ENCODE data around the gene ANTXR2.
A peak's percentile ranks its signal among the peaks of the same experiment; 100 is the strongest.

ANTXR2 gene

GRCh38 chr4:80072228-80072743 lies 743 bp downstream of the ANTXR2 start:
- Histone ChIP-seq H2BK120ac (ENCODE audit: low read depth, low read length) (no peak overlapping the region), H3K27ac (ENCODE audit: low read depth, low read length) (no peak overlapping the region), H3K4me1 (ENCODE audit: control insufficient read depth, low read depth, low read length) (no peaks in the 10 kb centered on the region), H3K4ac (ENCODE audit: low read depth, low read length) (no peak overlapping the region), H2AK5ac (ENCODE audit: low read length) (no peak overlapping the region), H3K23ac (ENCODE audit: low read length) (no peak overlapping the region), H3K79me2 (ENCODE audit: control insufficient read depth, insufficient read depth, low read length) (no peaks in the 10 kb centered on the region), H3K18ac (ENCODE audit: low read length) (peak overlapping the region; percentile 47), H3K27me3 (ENCODE audit: insufficient read depth, low read length, poor library complexity) (no peaks in the 10 kb centered on the region), H2BK5ac (ENCODE audit: low read length) (peak overlapping the region; percentile 76), H3K4me2 (ENCODE audit: low read length) (peak overlapping the region; percentile 66), H4K8ac (ENCODE audit: low read depth, low read length) (no peak overlapping the region), H2BK15ac (replicated peaks; ENCODE audit: low read depth) (no peak overlapping the region), H3K79me1 (ENCODE audit: low read length) (no peaks in the 10 kb centered on the region), H3K56ac (ENCODE audit: low read length) (peak overlapping the region; percentile 95), H4K5ac (ENCODE audit: low read length) (no peak overlapping the region), H3K9ac (ENCODE audit: low read length) (peak overlapping the region; percentile 83), H3K36me3 (ENCODE audit: control insufficient read depth, insufficient read depth, low read length) (no peaks in the 10 kb centered on the region), H3K4me3 (ENCODE audit: low read length) (peak overlapping the region; percentile 73)
- WGBS (ENCODE audit: extremely low coverage, insufficient coverage, low lambda C conversion rate) = no CpG with 5 or more reads among the region's 37 CpGs
- DNase-seq = peak; percentile 57

GRCh38 chr4:80071604-80072227 lies 1.3 kb downstream of the ANTXR2 start:
- H3K27ac ChIP-seq (ENCODE audit: low read depth, low read length) = no peak overlapping the region
- DNase-seq = peak; percentile 53
- no peak overlapping the region for H3K23ac ChIP-seq (ENCODE audit: low read length)
- no peak overlapping the region for H3K18ac ChIP-seq (ENCODE audit: low read length)
- peak overlapping the region; percentile 83 for H3K9ac ChIP-seq (ENCODE audit: low read length)
- H2BK15ac ChIP-seq (replicated peaks; ENCODE audit: low read depth) = no peak overlapping the region
- no peak overlapping the region for H2BK120ac ChIP-seq (ENCODE audit: low read depth, low read length)
- no peak overlapping the region for H2BK5ac ChIP-seq (ENCODE audit: low read length)
- H3K4me1 ChIP-seq (ENCODE audit: control insufficient read depth, low read depth, low read length) = no peaks in the 10 kb centered on the region
- no peak overlapping the region for H3K4ac ChIP-seq (ENCODE audit: low read depth, low read length)
- H3K4me2 ChIP-seq (ENCODE audit: low read length) = peak overlapping the region; percentile 66
- H4K5ac ChIP-seq (ENCODE audit: low read length) = no peak overlapping the region
- peak overlapping the region; percentile 73 for H3K4me3 ChIP-seq (ENCODE audit: low read length)
- no peaks in the 10 kb centered on the region for H3K79me1 ChIP-seq (ENCODE audit: low read length)
- no peaks in the 10 kb centered on the region for H3K79me2 ChIP-seq (ENCODE audit: control insufficient read depth, insufficient read depth, low read length)
- no peaks in the 10 kb centered on the region for H3K36me3 ChIP-seq (ENCODE audit: control insufficient read depth, insufficient read depth, low read length)
- H3K27me3 ChIP-seq (ENCODE audit: insufficient read depth, low read length, poor library complexity) = no peaks in the 10 kb centered on the region
- H4K8ac ChIP-seq (ENCODE audit: low read depth, low read length) = no peak overlapping the region
- peak overlapping the region; percentile 95 for H3K56ac ChIP-seq (ENCODE audit: low read length)
- no peak overlapping the region for H2AK5ac ChIP-seq (ENCODE audit: low read length)
- no CpG with 5 or more reads among the region's 15 CpGs for WGBS (ENCODE audit: extremely low coverage, insufficient coverage, low lambda C conversion rate)

GRCh38 chr4:80070880-80071603 lies 2.0 kb downstream of the ANTXR2 start:
- H3K27ac ChIP-seq (ENCODE audit: low read depth, low read length) = no peak overlapping the region
- H3K4me1 ChIP-seq (ENCODE audit: control insufficient read depth, low read depth, low read length) = no peaks in the 10 kb centered on the region
- H3K9ac ChIP-seq (ENCODE audit: low read length) = peak overlapping the region; percentile 83
- no peak overlapping the region for H3K23ac ChIP-seq (ENCODE audit: low read length)
- no peaks in the 10 kb centered on the region for H3K36me3 ChIP-seq (ENCODE audit: control insufficient read depth, insufficient read depth, low read length)
- no peak overlapping the region for H2BK15ac ChIP-seq (replicated peaks; ENCODE audit: low read depth)
- H3K4ac ChIP-seq (ENCODE audit: low read depth, low read length) = no peak overlapping the region
- WGBS (ENCODE audit: extremely low coverage, insufficient coverage, low lambda C conversion rate) = 100% methylated on average over 1 of the region's 6 CpGs
- no peak overlapping the region for H4K8ac ChIP-seq (ENCODE audit: low read depth, low read length)
- H2BK120ac ChIP-seq (ENCODE audit: low read depth, low read length) = no peak overlapping the region
- H3K27me3 ChIP-seq (ENCODE audit: insufficient read depth, low read length, poor library complexity) = no peaks in the 10 kb centered on the region
- H4K5ac ChIP-seq (ENCODE audit: low read length) = no peak overlapping the region
- no peak overlapping the region for H3K56ac ChIP-seq (ENCODE audit: low read length)
- no peak overlapping the region for H2AK5ac ChIP-seq (ENCODE audit: low read length)
- no peaks in the 10 kb centered on the region for H3K79me1 ChIP-seq (ENCODE audit: low read length)
- H3K79me2 ChIP-seq (ENCODE audit: control insufficient read depth, insufficient read depth, low read length) = no peaks in the 10 kb centered on the region
- H3K4me3 ChIP-seq (ENCODE audit: low read length) = no peak overlapping the region
- H3K18ac ChIP-seq (ENCODE audit: low read length) = no peak overlapping the region
- peak overlapping the region; percentile 66 for H3K4me2 ChIP-seq (ENCODE audit: low read length)
- no peak for DNase-seq
- no peak overlapping the region for H2BK5ac ChIP-seq (ENCODE audit: low read length)

GRCh38 chr4:80069837-80070731 lies 2.9 kb downstream of the ANTXR2 start:
- Histone ChIP-seq H3K27ac (ENCODE audit: low read depth, low read length) (no peak overlapping the region), H3K36me3 (ENCODE audit: control insufficient read depth, insufficient read depth, low read length) (no peaks in the 10 kb centered on the region), H4K8ac (ENCODE audit: low read depth, low read length) (no peak overlapping the region), H3K79me1 (ENCODE audit: low read length) (no peaks in the 10 kb centered on the region), H3K4me2 (ENCODE audit: low read length) (no peak overlapping the region), H3K4me3 (ENCODE audit: low read length) (no peak overlapping the region), H4K5ac (ENCODE audit: low read length) (no peak overlapping the region), H3K23ac (ENCODE audit: low read length) (no peak overlapping the region), H3K27me3 (ENCODE audit: insufficient read depth, low read length, poor library complexity) (no peaks in the 10 kb centered on the region), H2BK120ac (ENCODE audit: low read depth, low read length) (no peak overlapping the region), H3K9ac (ENCODE audit: low read length) (no peak overlapping the region), H3K79me2 (ENCODE audit: control insufficient read depth, insufficient read depth, low read length) (no peaks in the 10 kb centered on the region), H3K56ac (ENCODE audit: low read length) (no peak overlapping the region), H2BK15ac (replicated peaks; ENCODE audit: low read depth) (no peak overlapping the region), H2AK5ac (ENCODE audit: low read length) (no peak overlapping the region), H3K4me1 (ENCODE audit: control insufficient read depth, low read depth, low read length) (no peaks in the 10 kb centered on the region), H3K18ac (ENCODE audit: low read length) (no peak overlapping the region), H2BK5ac (ENCODE audit: low read length) (no peak overlapping the region), H3K4ac (ENCODE audit: low read depth, low read length) (no peak overlapping the region)
- no CpG with 5 or more reads among the region's 2 CpGs for WGBS (ENCODE audit: extremely low coverage, insufficient coverage, low lambda C conversion rate)
- no peak for DNase-seq

- Histone ChIP-seq H3K4me3 (ENCODE audit: low read length) (no peak overlapping the region), H4K5ac (ENCODE audit: low read length) (no peak overlapping the region), H3K36me3 (ENCODE audit: control insufficient read depth, insufficient read depth, low read length) (no peaks in the 10 kb centered on the region), H3K9ac (ENCODE audit: low read length) (no peak overlapping the region), H3K56ac (ENCODE audit: low read length) (no peak overlapping the region), H4K8ac (ENCODE audit: low read depth, low read length) (no peak overlapping the region), H3K27me3 (ENCODE audit: insufficient read depth, low read length, poor library complexity) (no peaks in the 10 kb centered on the region), H3K4ac (ENCODE audit: low read depth, low read length) (no peak overlapping the region), H2BK15ac (replicated peaks; ENCODE audit: low read depth) (no peak overlapping the region), H2AK5ac (ENCODE audit: low read length) (no peak overlapping the region), H2BK120ac (ENCODE audit: low read depth, low read length) (no peak overlapping the region), H3K4me1 (ENCODE audit: control insufficient read depth, low read depth, low read length) (no peaks in the 10 kb centered on the region), H3K23ac (ENCODE audit: low read length) (no peak overlapping the region), H3K4me2 (ENCODE audit: low read length) (no peak overlapping the region), H3K18ac (ENCODE audit: low read length) (no peak overlapping the region), H3K79me2 (ENCODE audit: control insufficient read depth, insufficient read depth, low read length) (no peaks in the 10 kb centered on the region), H2BK5ac (ENCODE audit: low read length) (no peak overlapping the region), H3K27ac (ENCODE audit: low read depth, low read length) (no peak overlapping the region), H3K79me1 (ENCODE audit: low read length) (no peaks in the 10 kb centered on the region)
- no CpG with 5 or more reads among the region's 5 CpGs for WGBS (ENCODE audit: extremely low coverage, insufficient coverage, low lambda C conversion rate)
- no peak for DNase-seq
These were observed 3.8 kb downstream of the ANTXR2 start for GRCh38 chr4:80069108-80069836.
